NCI-H2081 treated with DMSO at 0.1 percent for 48 hours (cell line): ENCODE measurements around the gene TRIO.

Experiments
- DNase-seq: peaks from one replicate; lab custom pipeline; 2025; lab: John Stamatoyannopoulos, UW

TRIO gene

GRCh38 chr5:14123551-14123950, 19.6 kb upstream of the TRIO start:
- no peak for DNase-seq

GRCh38 chr5:14123974-14124482, 19.1 kb upstream of the TRIO start:
- DNase-seq = peak; percentile 27

GRCh38 chr5:14125262-14125661, 17.9 kb upstream of the TRIO start:
- no peak for DNase-seq

GRCh38 chr5:14127587-14127986, 15.6 kb upstream of the TRIO start:
- DNase-seq = no peak

- no peak for DNase-seq
These were observed 15.1 kb upstream of the TRIO start for GRCh38 chr5:14128079-14128478.

- DNase-seq = no peak
These were observed 14.0 kb upstream of the TRIO start for GRCh38 chr5:14129123-14129522.

- no peak for DNase-seq
These were observed 11.2 kb upstream of the TRIO start for GRCh38 chr5:14131855-14132503.

- no peak for DNase-seq
These were observed 9.7 kb upstream of the TRIO start for GRCh38 chr5:14133394-14133793.

GRCh38 chr5:14134083-14134482, 9.1 kb upstream of the TRIO start:
- no peak for DNase-seq

- no peak for DNase-seq
These were observed 8.4 kb upstream of the TRIO start for GRCh38 chr5:14134771-14135170.

- DNase-seq = no peak
These were observed 7.5 kb upstream of the TRIO start for GRCh38 chr5:14135621-14136020.

- no peak for DNase-seq
These were observed 6.9 kb upstream of the TRIO start for GRCh38 chr5:14136228-14136627.

GRCh38 chr5:14138608-14139540, 4.3 kb upstream of the TRIO start:
- no peak for DNase-seq

GRCh38 chr5:14141764-14142163, 1.4 kb upstream of the TRIO start:
- no peak for DNase-seq

- DNase-seq = no peak
These were observed 828 bp upstream of the TRIO start for GRCh38 chr5:14142202-14142826.

GRCh38 chr5:14143546-14143840, 351 bp downstream of the TRIO start:
- DNase-seq = no peak

- peak; percentile 15 for DNase-seq
These were observed 871 bp downstream of the TRIO start for GRCh38 chr5:14143841-14144585.

- peak; percentile 66 for DNase-seq
These were observed 1.7 kb downstream of the TRIO start for GRCh38 chr5:14144586-14145434.

- DNase-seq = no peak
These were observed 2.5 kb downstream of the TRIO start for GRCh38 chr5:14145435-14146334.

- no peak for DNase-seq
These were observed 3.6 kb downstream of the TRIO start for GRCh38 chr5:14146725-14147124.
